Neutrophil (primary cell): ENCODE results near the gene PAK1IP1.

Experiments
- H3K27ac ChIP-seq: fragments of 200-600 bp; sonication (generic); 2 replicates; pipeline ENCODE4 v1.5.1; 2016; ENCODE audit warnings: mild to moderate bottlenecking, moderate library complexity
- H3K27me3 ChIP-seq: fragments of 200-600 bp; sonication (generic); 2 replicates; pipeline ENCODE4 v1.6.0; 2016; ENCODE audit warnings: mild to moderate bottlenecking
- H3K36me3 ChIP-seq: fragments of 200-600 bp; sonication (generic); 2 replicates; pipeline ENCODE4 v1.5.1; 2017
- H3K4me1 ChIP-seq, 2 experiments: fragments of 200-600 bp in 1 of 2; sonication (generic) in 1 of 2; 1 replicate in 1 of 2; 2 replicates in 1 of 2; pipeline versions ENCODE4 v1.5.1 to v1.6.1; 2013 to 2016; ENCODE audit warnings: low read depth in 1 of 2, low read length in 1 of 2, mild to moderate bottlenecking in 1 of 2, moderate library complexity in 1 of 2; ENCODE audit not compliant: control insufficient read depth in 1 of 2, insufficient read depth in 1 of 2
- H3K4me3 ChIP-seq, 2 experiments: fragments of 200-600 bp in 1 of 2; sonication (generic) in 1 of 2; 1 replicate in 1 of 2; 2 replicates in 1 of 2; pipeline ENCODE4 v1.5.1; 2013 to 2016; ENCODE audit warnings: low read depth in 1 of 2, low read length in 1 of 2, mild to moderate bottlenecking in 1 of 2, moderate library complexity in 1 of 2
- H3K9me3 ChIP-seq: fragments of 200-600 bp; sonication (generic); 2 replicates; pipeline ENCODE4 v1.5.1; 2016
- CTCF ChIP-seq: fragments of 200-600 bp; sonication (generic); IDR thresholded peaks from 2 replicates; pipeline ENCODE4 v1.5.1; 2016; ENCODE audit warnings: antibody characterized with exemption

Gene PAK1IP1

GRCh38 chr6:10681795-10682194, 13.0 kb upstream of the PAK1IP1 start:
- no peaks in the 10 kb centered on the region for H3K27me3 ChIP-seq
- H3K9me3 ChIP-seq = no peaks in the 10 kb centered on the region
- no peaks in the 10 kb centered on the region for H3K4me1 ChIP-seq
- H3K36me3 ChIP-seq = no peaks in the 10 kb centered on the region
- no peak overlapping the region for H3K4me3 ChIP-seq
- H3K27ac ChIP-seq = no peak overlapping the region
- no peak for TF ChIP-seq CTCF

GRCh38 chr6:10682355-10682988, 12.3 kb upstream of the PAK1IP1 start:
- no peaks in the 10 kb centered on the region for H3K27me3 ChIP-seq
- H3K9me3 ChIP-seq = no peaks in the 10 kb centered on the region
- no peak overlapping the region for H3K4me3 ChIP-seq
- no peak for TF ChIP-seq CTCF
- H3K27ac ChIP-seq = no peak overlapping the region
- no peaks in the 10 kb centered on the region for H3K36me3 ChIP-seq
- no peaks in the 10 kb centered on the region for H3K4me1 ChIP-seq

GRCh38 chr6:10684618-10685017, 10.2 kb upstream of the PAK1IP1 start:
- no peaks in the 10 kb centered on the region for H3K36me3 ChIP-seq
- no peak overlapping the region for H3K27ac ChIP-seq
- no peaks in the 10 kb centered on the region for H3K4me1 ChIP-seq
- H3K4me3 ChIP-seq = no peak overlapping the region
- no peak for TF ChIP-seq CTCF
- H3K9me3 ChIP-seq = no peaks in the 10 kb centered on the region
- no peaks in the 10 kb centered on the region for H3K27me3 ChIP-seq

DNA sequence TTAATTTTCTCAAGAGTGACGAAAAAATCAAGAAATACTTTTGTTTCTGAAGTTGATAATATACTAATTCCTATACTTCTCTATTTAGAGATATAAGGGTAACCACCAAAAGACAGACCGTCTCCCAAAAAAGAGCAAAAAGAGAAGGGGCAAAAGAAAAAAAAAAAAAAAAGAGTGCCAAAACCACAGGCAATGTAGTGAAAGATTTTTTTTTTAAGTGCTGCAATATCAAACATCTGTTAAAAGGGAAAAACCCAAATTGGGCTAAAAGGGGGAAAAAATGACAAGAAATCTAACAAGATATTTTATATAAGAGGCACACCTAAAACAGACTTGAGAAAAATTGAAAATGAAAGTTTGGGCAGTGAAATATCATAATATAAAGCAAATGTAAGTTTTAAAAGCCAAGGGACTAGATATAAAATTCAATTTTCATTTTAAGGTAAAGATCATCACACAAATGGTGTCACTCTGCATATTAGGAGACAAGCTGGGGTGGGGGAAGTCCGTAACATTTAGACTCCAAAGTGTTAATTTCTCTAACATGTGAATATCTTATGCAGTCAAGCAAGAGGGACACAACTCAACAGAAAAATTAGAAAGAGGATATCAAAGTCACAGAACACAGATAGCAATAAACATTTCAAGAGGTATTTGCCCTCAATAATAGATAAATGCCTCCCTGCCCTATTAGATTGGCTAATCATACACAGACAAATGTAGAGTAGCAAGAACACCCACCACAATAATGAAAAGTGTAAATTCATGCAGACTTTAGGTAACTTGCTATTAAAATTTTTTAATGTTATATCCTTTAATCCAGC, 9.5 kb upstream of the PAK1IP1 start:
- TF ChIP-seq CTCF = no peak
- Histone ChIP-seq H3K4me1 (peaks cover 5 to 6% of the 10 kb centered on the region in 2 experiments), H3K27ac (no peak overlapping the region), H3K27me3 (no peaks in the 10 kb centered on the region), H3K9me3 (no peaks in the 10 kb centered on the region), H3K4me3 (no peak overlapping the region), H3K36me3 (no peaks in the 10 kb centered on the region)

DNA sequence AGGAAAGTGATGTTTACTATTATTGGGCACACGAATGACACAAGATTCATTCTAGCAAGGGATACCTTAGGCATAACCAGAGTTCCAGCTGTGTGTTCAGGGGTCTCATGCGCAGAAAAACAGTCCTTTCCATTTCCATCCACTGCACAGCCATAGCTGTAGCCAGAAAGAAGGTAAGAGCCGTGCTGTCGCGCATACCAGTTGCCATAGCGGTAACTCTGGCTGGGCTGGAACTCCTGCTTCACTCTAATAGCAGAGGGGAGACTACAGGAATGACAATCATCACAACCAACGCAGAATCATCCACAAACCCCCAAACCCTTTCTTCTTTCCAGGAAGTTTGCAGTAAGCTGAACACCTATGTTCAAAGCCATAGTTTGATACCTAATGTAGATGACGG, 7.9 kb upstream of the PAK1IP1 start:
- Histone ChIP-seq H3K4me3 (no peak overlapping the region), H3K27ac (no peak overlapping the region), H3K9me3 (no peaks in the 10 kb centered on the region), H3K4me1 (peaks cover 14 to 15% of the 10 kb centered on the region in 2 experiments), H3K27me3 (no peaks in the 10 kb centered on the region), H3K36me3 (no peaks in the 10 kb centered on the region)
- no peak for TF ChIP-seq CTCF
